Nephron (organoid): Measurements from ENCODE around the gene MYO3B.

Experiments used
- H3K27ac Mint-ChIP-seq, 3 experiments: 2 replicates each; pipeline ENCODE4 v1.8.0; 2020; ENCODE audit warnings: mixed read lengths in 3 of 3, mild to moderate bottlenecking in 2 of 3, moderate library complexity in 1 of 3
- H3K27me3 Mint-ChIP-seq: 2 replicates; pipeline ENCODE4 v1.8.0; 2021; ENCODE audit warnings: low read depth, mild to moderate bottlenecking, moderate library complexity, mixed read lengths
- H3K36me3 Mint-ChIP-seq: 2 replicates; pipeline ENCODE4 v1.8.0; 2020; ENCODE audit warnings: low read depth, mixed read lengths
- H3K4me1 Mint-ChIP-seq: 2 replicates; pipeline ENCODE4 v1.8.0; 2020; ENCODE audit warnings: mixed read lengths
- H3K4me3 Mint-ChIP-seq, 3 experiments: 2 replicates each; pipeline ENCODE4 v1.8.0; 2020; ENCODE audit warnings: mild to moderate bottlenecking in 3 of 3, mixed read lengths in 3 of 3, moderate library complexity in 2 of 3
- H3K9me3 Mint-ChIP-seq: 2 replicates; pipeline ENCODE4 v1.8.0; 2020; ENCODE audit warnings: mixed read lengths
- TF ChIP-seq, protein P1 (sequence below), 3 experiments: fragments of 200-600 bp; sonication (generic); IDR thresholded peaks; one replicate each; pipeline ENCODE4 v1.5.0; 2021; ENCODE audit warnings: antibody characterized with exemption in 3 of 3; ENCODE audit not compliant: unreplicated experiment in 3 of 3

Gene MYO3B

DNA sequence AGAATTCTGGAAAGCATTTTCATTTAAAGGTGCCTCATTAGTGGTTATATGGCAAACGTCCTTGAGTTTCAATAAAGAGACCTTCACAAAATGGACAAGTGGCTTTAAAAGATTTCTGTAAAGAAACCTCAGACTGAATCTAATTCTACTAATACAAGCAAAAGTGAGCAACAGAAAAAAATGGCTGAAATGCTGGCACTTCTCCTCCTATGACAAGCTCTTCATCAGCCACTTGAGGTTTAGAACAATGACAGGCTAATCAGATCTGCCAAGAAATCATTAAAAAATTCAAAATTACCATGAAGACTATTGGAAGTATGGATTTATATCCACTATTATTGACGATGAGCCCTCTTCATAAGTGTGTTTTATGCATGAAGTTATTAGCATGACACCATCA is 71.8 kb downstream of the MYO3B start:
- H3K27me3 Mint-ChIP-seq, result no peaks in the 10 kb centered on the region
- H3K9me3 Mint-ChIP-seq, result no peaks in the 10 kb centered on the region
- no peak overlapping the region for H3K27ac Mint-ChIP-seq
- H3K4me1 Mint-ChIP-seq, result peaks cover 4% of the 10 kb centered on the region
- H3K36me3 Mint-ChIP-seq, result no peaks in the 10 kb centered on the region
- no peak overlapping the region for H3K4me3 Mint-ChIP-seq
- TF ChIP-seq, protein P1, sequence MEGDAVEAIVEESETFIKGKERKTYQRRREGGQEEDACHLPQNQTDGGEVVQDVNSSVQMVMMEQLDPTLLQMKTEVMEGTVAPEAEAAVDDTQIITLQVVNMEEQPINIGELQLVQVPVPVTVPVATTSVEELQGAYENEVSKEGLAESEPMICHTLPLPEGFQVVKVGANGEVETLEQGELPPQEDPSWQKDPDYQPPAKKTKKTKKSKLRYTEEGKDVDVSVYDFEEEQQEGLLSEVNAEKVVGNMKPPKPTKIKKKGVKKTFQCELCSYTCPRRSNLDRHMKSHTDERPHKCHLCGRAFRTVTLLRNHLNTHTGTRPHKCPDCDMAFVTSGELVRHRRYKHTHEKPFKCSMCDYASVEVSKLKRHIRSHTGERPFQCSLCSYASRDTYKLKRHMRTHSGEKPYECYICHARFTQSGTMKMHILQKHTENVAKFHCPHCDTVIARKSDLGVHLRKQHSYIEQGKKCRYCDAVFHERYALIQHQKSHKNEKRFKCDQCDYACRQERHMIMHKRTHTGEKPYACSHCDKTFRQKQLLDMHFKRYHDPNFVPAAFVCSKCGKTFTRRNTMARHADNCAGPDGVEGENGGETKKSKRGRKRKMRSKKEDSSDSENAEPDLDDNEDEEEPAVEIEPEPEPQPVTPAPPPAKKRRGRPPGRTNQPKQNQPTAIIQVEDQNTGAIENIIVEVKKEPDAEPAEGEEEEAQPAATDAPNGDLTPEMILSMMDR (IDR thresholded peaks at IDR 0.05; ENCODE audit: unreplicated experiment in 3 of 3), result no peak

DNA sequence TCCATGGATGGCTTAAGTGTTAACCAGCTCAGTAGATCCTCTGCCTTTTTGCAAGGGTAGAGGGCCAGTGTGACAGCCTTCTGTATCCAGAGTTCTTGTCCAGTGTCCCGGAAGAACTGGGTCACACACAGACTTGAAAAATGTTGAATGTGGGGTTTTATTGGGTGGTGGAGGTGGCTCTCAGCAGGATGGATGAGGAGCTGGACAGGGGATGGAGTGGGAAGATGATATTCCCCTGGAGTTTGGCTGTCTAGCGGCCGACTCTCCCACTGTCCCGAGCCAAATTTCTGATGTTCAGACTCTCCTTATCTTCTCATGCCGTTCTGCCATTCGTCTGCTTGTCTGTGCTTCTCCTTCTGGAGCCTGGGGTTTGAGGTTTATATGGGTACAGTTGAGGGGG is 72.6 kb downstream of the MYO3B start:
- H3K4me3 Mint-ChIP-seq, result no peak overlapping the region
- peaks cover 4% of the 10 kb centered on the region for H3K4me1 Mint-ChIP-seq
- no peaks in the 10 kb centered on the region for H3K9me3 Mint-ChIP-seq
- no peak overlapping the region for H3K27ac Mint-ChIP-seq
- TF ChIP-seq, protein P1 (IDR thresholded peaks at IDR 0.05; ENCODE audit: unreplicated experiment in 3 of 3), result no peak
- H3K27me3 Mint-ChIP-seq, result no peaks in the 10 kb centered on the region
- no peaks in the 10 kb centered on the region for H3K36me3 Mint-ChIP-seq

DNA sequence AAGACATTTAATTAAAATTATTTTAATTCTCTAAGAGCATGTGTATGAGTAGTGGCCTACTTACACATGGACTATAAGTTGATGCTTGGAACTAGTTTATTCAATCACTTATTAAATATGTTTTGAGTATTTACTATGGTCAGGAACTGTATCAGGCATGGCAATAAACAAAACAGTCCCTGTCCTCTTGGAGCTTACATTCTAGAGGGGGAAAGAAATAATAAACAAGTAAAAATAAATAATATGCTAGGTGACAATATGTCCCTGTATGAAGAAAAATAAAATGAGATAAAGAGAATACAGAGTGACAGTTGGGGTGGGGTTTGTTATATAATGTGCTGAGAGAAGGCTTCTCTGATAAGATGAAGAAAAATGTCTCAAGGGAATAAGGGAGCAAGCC is 74.5 kb downstream of the MYO3B start:
- TF ChIP-seq, protein P1 (IDR thresholded peaks at IDR 0.05; ENCODE audit: unreplicated experiment in 3 of 3), result no peak
- H3K27ac Mint-ChIP-seq, result no peak overlapping the region
- H3K27me3 Mint-ChIP-seq, result no peaks in the 10 kb centered on the region
- H3K4me1 Mint-ChIP-seq, result peaks cover 4% of the 10 kb centered on the region
- H3K9me3 Mint-ChIP-seq, result no peaks in the 10 kb centered on the region
- H3K36me3 Mint-ChIP-seq, result no peaks in the 10 kb centered on the region
- no peak overlapping the region for H3K4me3 Mint-ChIP-seq

DNA sequence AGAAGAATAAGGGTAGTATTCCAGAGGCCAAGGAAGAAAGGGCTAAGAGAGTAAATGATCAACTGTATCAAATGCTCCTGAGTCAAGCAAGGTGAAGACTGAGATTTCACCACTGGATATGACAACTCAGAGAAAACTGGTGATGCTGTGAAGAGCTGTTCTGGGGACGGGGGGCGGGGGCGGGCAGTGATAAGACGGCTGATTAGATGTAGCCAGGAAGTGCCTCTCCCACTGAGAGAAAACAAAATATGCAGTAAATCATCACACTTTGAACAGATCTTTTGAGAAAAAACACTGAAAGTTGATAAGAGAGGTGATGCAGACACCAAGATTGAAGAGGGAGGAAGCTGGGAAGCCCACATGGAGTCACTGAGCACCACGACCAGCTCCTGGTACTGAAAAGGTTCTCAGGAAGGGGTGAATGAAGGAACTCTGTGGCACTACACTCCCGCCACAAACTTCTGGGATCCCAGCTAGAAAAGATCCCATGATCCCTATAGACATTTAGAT is 75.8 kb downstream of the MYO3B start:
- H3K27ac Mint-ChIP-seq, result no peak overlapping the region

DNA sequence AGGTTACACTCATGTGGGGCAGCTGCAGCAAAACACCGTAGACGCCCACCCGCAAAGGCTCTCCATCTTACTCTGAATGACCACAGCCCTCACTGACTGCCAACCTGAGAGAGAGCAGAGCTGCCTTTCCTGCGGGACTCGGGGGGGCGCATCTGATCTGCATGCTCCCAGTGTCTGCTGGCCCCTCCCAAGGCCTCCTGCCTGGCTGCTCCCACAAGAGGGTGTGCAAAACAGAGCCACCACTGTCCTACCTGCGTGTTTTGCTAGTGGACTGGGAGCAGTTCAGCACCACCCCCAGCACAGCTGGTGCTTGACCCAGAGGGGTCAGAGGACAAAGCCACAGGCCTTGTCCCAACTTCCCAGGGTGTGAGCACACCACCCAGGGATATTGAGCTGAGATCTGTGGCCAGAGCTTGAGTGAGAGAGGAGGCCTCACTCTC is 76.4 kb downstream of the MYO3B start:
- TF ChIP-seq, protein P1 (IDR thresholded peaks at IDR 0.05; ENCODE audit: unreplicated experiment in 3 of 3), result no peak
- Mint-ChIP-seq H3K4me3 (no peak overlapping the region), H3K27me3 (no peaks in the 10 kb centered on the region), H3K36me3 (no peaks in the 10 kb centered on the region), H3K9me3 (no peaks in the 10 kb centered on the region), H3K4me1 (no peaks in the 10 kb centered on the region), H3K27ac (no peak overlapping the region)

More for the DNA sequence above, 75.8 kb downstream of the MYO3B start:
- Mint-ChIP-seq H3K27me3 (no peaks in the 10 kb centered on the region), H3K36me3 (no peaks in the 10 kb centered on the region), H3K9me3 (no peaks in the 10 kb centered on the region), H3K4me1 (no peaks in the 10 kb centered on the region), H3K4me3 (no peak overlapping the region)
- TF ChIP-seq, protein P1 (IDR thresholded peaks at IDR 0.05; ENCODE audit: unreplicated experiment in 3 of 3), result no peak

DNA sequence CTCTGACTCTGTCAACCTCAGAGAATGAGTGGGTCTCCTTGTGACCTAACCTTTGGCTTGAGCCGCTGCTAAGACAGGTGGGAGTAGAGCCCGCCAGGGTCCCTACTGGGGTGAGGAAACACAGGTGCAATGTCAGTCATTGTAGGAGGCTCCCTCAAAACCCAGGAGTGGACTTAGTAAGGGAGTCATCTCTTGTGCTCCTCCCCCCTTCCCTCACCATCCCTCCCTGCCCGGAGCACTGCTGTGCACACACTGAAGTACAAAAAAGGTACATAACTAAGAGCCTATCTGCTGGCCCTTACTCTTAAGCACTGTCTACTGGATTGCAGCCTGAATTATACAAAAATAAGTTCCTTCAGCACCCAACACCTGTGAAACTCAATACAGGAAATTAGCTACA is 77.2 kb downstream of the MYO3B start:
- Mint-ChIP-seq H3K27ac (no peak overlapping the region), H3K36me3 (no peaks in the 10 kb centered on the region), H3K27me3 (no peaks in the 10 kb centered on the region)

More for the DNA sequence above, 77.2 kb downstream of the MYO3B start:
- TF ChIP-seq, protein P1 (IDR thresholded peaks at IDR 0.05; ENCODE audit: unreplicated experiment in 3 of 3), result no peak
- no peak overlapping the region for H3K4me3 Mint-ChIP-seq
- peaks cover 5% of the 10 kb centered on the region for H3K9me3 Mint-ChIP-seq
- H3K4me1 Mint-ChIP-seq, result no peaks in the 10 kb centered on the region
